OCI-LY1 (cell line): ENCODE measurements around the gene PAN2.

Experiments
- CTCF ChIP-seq: fragments of 200-600 bp; sonication (generic), shearing (Covaris generic); IDR thresholded peaks from 2 replicates; pipeline ENCODE4 v1.5.1; 2017; ENCODE audit warnings: mild to moderate bottlenecking, antibody characterized with exemption, low read length, moderate library complexity, mixed read lengths
- EZH2 ChIP-seq: fragments of 200-600 bp; sonication (generic), shearing (Covaris generic); IDR thresholded peaks from 2 replicates; pipeline ENCODE4 v1.8.0; 2017; ENCODE audit warnings: borderline replicate concordance, mixed run types, mild to moderate bottlenecking, antibody characterized with exemption, low read length, moderate library complexity, mixed read lengths

DNA sequence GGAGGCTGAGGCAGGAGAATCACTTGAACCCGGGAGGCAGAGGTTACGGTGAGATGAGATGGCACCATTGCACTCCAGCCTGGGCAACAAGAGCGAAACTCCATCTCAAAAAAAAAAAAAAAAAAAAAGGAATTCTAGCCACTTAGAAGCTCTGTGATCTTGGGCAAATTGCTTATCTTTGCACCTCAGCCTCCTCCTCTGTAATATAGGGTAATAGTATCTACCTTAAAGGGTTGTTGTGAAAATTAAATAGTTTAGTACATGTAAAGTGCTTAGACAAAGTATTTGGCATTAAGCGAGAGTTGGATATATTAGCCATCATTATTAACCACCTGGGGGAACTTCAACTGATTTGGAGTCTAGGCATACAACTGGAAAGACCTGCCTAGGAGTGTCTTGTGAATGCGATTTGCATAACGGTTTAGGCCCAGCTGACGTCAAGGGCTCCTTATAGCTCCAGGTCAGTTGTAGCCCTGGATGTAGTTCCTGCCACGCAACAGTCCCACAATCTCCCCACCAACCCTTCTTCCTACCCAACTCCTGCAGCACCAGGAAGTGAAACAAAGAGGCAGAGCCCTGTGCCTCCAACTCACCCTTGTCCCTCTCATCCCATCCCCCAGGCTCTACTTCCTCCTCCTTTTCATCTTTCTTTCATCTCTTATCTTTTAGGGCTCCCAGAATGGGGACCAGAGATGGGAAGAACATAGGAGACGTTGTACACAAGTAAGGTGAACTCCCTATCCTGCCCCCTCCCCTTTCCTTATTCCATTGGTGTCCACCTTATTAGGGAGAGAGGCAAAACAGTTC, 2.8 kb upstream of the PAN2 start:
- TF ChIP-seq EZH2, result no peak
- no peak for TF ChIP-seq CTCF
